ENCODE results near the gene DNM3. TPM values are rescaled to one million over a fixed set of nuclear protein-coding genes. Genes with fewer than 3 reads are reported as not detected.

The DNM3 gene
- total RNA-seq, 1 donor from 2014 or later, result 1.1 TPM

DNA sequence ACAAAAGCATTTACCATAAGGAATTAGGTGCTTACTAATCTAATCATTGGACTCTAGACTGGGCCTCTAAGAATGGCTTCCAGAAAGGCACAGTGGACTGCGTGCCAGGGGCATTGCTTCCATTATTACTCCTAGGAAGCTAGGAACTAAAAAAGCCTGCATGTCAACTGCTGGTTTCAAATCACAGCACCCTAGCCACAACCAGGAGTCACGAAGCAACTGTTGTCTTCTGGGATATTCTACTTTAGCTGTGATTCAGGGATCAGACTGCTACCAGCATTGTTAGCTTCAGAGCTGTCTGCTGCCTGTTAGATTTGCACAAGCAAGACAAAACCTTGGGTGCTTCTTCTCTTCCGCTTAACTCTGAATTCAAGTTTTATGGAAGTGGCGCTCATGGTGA, 38.3 kb downstream of the DNM3 start:
- no peak overlapping the region for H3K27ac Mint-ChIP-seq
- Histone ChIP-seq H4K20me1 (ENCODE audit: low read depth) (no peaks in the 10 kb centered on the region), H3K36me3 (no peaks in the 10 kb centered on the region), H3K9ac (no peak overlapping the region), H3K4me1 (no peaks in the 10 kb centered on the region), H2AFZ (replicated peaks) (peak overlapping the region; percentile 96), H3K4me2 (no peak overlapping the region), H3K27me3 (no peaks in the 10 kb centered on the region), H3K4me3 (no peak overlapping the region), H3K79me2 (ENCODE audit: low read depth) (no peaks in the 10 kb centered on the region), H3K9me3 (ENCODE audit: low read depth) (no peaks in the 10 kb centered on the region), H3F3A (ENCODE audit: low read depth) (no peaks in the 10 kb centered on the region), H3K27ac (no peak overlapping the region)
- no peaks in the 10 kb centered on the region for H3K27me3 Mint-ChIP-seq (ENCODE audit: insufficient read depth, low read depth)
- H3K4me3 Mint-ChIP-seq, result no peak overlapping the region
- TF ChIP-seq EZH2 (IDR thresholded peaks at IDR 0.05), result no peak
- TF ChIP-seq, protein P1, sequence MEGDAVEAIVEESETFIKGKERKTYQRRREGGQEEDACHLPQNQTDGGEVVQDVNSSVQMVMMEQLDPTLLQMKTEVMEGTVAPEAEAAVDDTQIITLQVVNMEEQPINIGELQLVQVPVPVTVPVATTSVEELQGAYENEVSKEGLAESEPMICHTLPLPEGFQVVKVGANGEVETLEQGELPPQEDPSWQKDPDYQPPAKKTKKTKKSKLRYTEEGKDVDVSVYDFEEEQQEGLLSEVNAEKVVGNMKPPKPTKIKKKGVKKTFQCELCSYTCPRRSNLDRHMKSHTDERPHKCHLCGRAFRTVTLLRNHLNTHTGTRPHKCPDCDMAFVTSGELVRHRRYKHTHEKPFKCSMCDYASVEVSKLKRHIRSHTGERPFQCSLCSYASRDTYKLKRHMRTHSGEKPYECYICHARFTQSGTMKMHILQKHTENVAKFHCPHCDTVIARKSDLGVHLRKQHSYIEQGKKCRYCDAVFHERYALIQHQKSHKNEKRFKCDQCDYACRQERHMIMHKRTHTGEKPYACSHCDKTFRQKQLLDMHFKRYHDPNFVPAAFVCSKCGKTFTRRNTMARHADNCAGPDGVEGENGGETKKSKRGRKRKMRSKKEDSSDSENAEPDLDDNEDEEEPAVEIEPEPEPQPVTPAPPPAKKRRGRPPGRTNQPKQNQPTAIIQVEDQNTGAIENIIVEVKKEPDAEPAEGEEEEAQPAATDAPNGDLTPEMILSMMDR (IDR thresholded peaks at IDR 0.05), result no peak
- no peak for TF ChIP-seq EZH2phosphoT487 (IDR thresholded peaks at IDR 0.05)
- H3K4me1 Mint-ChIP-seq, result peaks cover 11% of the 10 kb centered on the region
- H3K9me3 Mint-ChIP-seq, result no peaks in the 10 kb centered on the region
- H3K36me3 Mint-ChIP-seq, result no peaks in the 10 kb centered on the region
- no peak for DNase-seq (ENCODE audit: low spot score)

- no peak for TF ChIP-seq EZH2phosphoT487 (IDR thresholded peaks at IDR 0.05)
- TF ChIP-seq, protein P1 (IDR thresholded peaks at IDR 0.05), result no peak
- H3F3A ChIP-seq (ENCODE audit: low read depth), result no peaks in the 10 kb centered on the region
Measured at GRCh38 chr1:171881442-171881841, 40.1 kb downstream of the DNM3 start.

DNA sequence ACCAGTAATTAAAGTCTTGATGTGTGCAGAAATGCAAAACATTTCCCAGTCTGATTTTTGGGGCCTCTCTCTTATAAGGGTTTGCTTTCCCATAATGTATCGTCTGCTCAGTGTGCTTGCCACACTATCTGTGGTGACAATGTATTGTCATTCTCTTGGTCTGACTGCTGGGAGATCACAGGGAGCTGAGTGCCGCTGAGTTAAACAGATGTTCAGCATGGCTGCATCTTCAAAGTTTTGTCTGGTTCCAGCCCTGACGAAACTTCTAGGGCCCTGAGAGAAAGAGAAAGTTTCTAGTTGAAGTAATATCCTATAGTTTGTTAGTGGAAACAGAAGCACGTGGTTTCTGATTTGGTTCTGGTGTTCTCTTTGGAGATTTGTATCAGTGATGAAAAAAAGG, 42.6 kb downstream of the DNM3 start:
- H3K4me2 ChIP-seq, result no peak overlapping the region
- H4K20me1 ChIP-seq (ENCODE audit: low read depth), result no peaks in the 10 kb centered on the region
- no peak overlapping the region for H3K4me3 Mint-ChIP-seq
- no peaks in the 10 kb centered on the region for H3K27me3 ChIP-seq
- no peak overlapping the region for H3K4me3 ChIP-seq
- no peak overlapping the region for H3K9ac ChIP-seq
- H3K79me2 ChIP-seq (ENCODE audit: low read depth), result no peaks in the 10 kb centered on the region
- H3K4me1 ChIP-seq, result no peaks in the 10 kb centered on the region
- TF ChIP-seq, protein P1 (IDR thresholded peaks at IDR 0.05), result no peak
- TF ChIP-seq EZH2 (IDR thresholded peaks at IDR 0.05) (no peak), EZH2phosphoT487 (IDR thresholded peaks at IDR 0.05) (no peak)
- H3K27ac Mint-ChIP-seq, result no peak overlapping the region
- peak overlapping the region; percentile 17 for H2AFZ ChIP-seq (replicated peaks)
- peaks cover 11% of the 10 kb centered on the region for H3K4me1 Mint-ChIP-seq
- H3K27ac ChIP-seq, result no peak overlapping the region
- no peaks in the 10 kb centered on the region for H3F3A ChIP-seq (ENCODE audit: low read depth)
- H3K27me3 Mint-ChIP-seq (ENCODE audit: insufficient read depth, low read depth), result no peaks in the 10 kb centered on the region
- H3K9me3 ChIP-seq (ENCODE audit: low read depth), result no peaks in the 10 kb centered on the region
- H3K36me3 ChIP-seq, result peaks cover 5% of the 10 kb centered on the region
- no peaks in the 10 kb centered on the region for H3K9me3 Mint-ChIP-seq
- H3K36me3 Mint-ChIP-seq, result no peaks in the 10 kb centered on the region
- no peak for DNase-seq (ENCODE audit: low spot score)

More at GRCh38 chr1:171881442-171881841, 40.1 kb downstream of the DNM3 start:
- H3K4me3 Mint-ChIP-seq, result no peak overlapping the region
- no peak overlapping the region for H3K27ac ChIP-seq
- H3K9ac ChIP-seq, result no peak overlapping the region
- H3K36me3 Mint-ChIP-seq, result no peaks in the 10 kb centered on the region
- H3K79me2 ChIP-seq (ENCODE audit: low read depth), result no peaks in the 10 kb centered on the region
- no peak overlapping the region for H3K27ac Mint-ChIP-seq
- H3K4me2 ChIP-seq, result no peak overlapping the region
- H3K4me1 Mint-ChIP-seq, result peaks cover 11% of the 10 kb centered on the region
- no peaks in the 10 kb centered on the region for H3K4me1 ChIP-seq
- DNase-seq (ENCODE audit: low spot score), result no peak
- H3K27me3 ChIP-seq, result no peaks in the 10 kb centered on the region
- no peaks in the 10 kb centered on the region for H4K20me1 ChIP-seq (ENCODE audit: low read depth)
- H3K9me3 ChIP-seq (ENCODE audit: low read depth), result no peaks in the 10 kb centered on the region
- no peaks in the 10 kb centered on the region for H3K36me3 ChIP-seq
- H3K9me3 Mint-ChIP-seq, result no peaks in the 10 kb centered on the region
- no peaks in the 10 kb centered on the region for H3K27me3 Mint-ChIP-seq (ENCODE audit: insufficient read depth, low read depth)
- no peak overlapping the region for H3K4me3 ChIP-seq
- no peak overlapping the region for H2AFZ ChIP-seq (replicated peaks)

Measured in neural progenitor cell (in vitro differentiated cells).